ENCODE data around the gene WDPCP. TPM values are rescaled to one million over a fixed set of nuclear protein-coding genes. Genes with fewer than 3 reads are reported as not detected.

The WDPCP gene
- total RNA-seq, 3 donors from 2014 or later (not counting 1 experiment from before 2014, with no cell fraction given): 22.0 to 23.7 (median 22.9) TPM

DNA sequence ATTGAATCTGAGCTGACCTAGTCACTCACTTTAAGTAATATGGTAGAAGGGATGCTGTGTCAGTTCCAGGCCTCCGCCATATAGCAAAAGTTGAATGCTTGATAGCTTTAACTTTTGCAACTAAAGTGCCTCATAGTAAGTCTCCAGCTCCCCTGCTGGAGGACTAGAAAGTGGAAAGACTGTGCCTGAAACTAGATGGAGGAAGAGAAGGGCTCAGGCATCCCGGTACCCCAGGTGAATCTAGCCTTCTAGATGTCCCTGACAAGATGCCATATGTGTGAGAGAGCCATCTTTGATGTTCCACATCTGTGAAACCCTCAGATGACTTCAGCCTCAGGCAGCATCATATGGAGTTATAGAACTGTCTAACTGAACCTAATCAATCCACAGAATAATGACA is 516.6 kb downstream of the WDPCP start:
- no peak overlapping the region for H3K4me3 Mint-ChIP-seq
- no peak for ATAC-seq
- 81% methylated on average over 2 of the region's 2 CpGs for WGBS (ENCODE audit: insufficient coverage)
- intact Hi-C loops (cut with micrococcal nuclease): no loop called here
- no peak overlapping the region for H3K27ac Mint-ChIP-seq
- no peaks in the 10 kb centered on the region for H3K36me3 Mint-ChIP-seq
- H3K4me1 Mint-ChIP-seq: no peaks in the 10 kb centered on the region
- Histone ChIP-seq H3K4me1 (ENCODE audit: control insufficient read depth, insufficient read depth, low read length) (no peaks in the 10 kb centered on the region), H3K4me3 (ENCODE audit: low read length) (no peak overlapping the region), H3K9me3 (ENCODE audit: control insufficient read depth, insufficient read depth, low read length) (no peaks in the 10 kb centered on the region), H3K27me3 (ENCODE audit: control insufficient read depth, insufficient read depth, low read length) (peaks cover 6% of the 10 kb centered on the region), H3K36me3 (ENCODE audit: control insufficient read depth, insufficient read depth, low read length) (no peaks in the 10 kb centered on the region), H3K27ac (ENCODE audit: low read length) (no peak overlapping the region)
- TF ChIP-seq, protein P1, sequence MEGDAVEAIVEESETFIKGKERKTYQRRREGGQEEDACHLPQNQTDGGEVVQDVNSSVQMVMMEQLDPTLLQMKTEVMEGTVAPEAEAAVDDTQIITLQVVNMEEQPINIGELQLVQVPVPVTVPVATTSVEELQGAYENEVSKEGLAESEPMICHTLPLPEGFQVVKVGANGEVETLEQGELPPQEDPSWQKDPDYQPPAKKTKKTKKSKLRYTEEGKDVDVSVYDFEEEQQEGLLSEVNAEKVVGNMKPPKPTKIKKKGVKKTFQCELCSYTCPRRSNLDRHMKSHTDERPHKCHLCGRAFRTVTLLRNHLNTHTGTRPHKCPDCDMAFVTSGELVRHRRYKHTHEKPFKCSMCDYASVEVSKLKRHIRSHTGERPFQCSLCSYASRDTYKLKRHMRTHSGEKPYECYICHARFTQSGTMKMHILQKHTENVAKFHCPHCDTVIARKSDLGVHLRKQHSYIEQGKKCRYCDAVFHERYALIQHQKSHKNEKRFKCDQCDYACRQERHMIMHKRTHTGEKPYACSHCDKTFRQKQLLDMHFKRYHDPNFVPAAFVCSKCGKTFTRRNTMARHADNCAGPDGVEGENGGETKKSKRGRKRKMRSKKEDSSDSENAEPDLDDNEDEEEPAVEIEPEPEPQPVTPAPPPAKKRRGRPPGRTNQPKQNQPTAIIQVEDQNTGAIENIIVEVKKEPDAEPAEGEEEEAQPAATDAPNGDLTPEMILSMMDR (IDR thresholded peaks at IDR 0.05): no peak
- peaks cover 9 to 22% of the 10 kb centered on the region in 2 donors for H3K27me3 Mint-ChIP-seq (ENCODE audit: low read depth in 2 of 2)
- no peaks in the 10 kb centered on the region for H3K9me3 Mint-ChIP-seq
- no peak for DNase-seq

Other genes starting within 250 kb of the WDPCP start
- 10 to 100 TPM; 62.0 to 85.3 (median 71.3) TPM for gene MDH1, start 486 bp upstream of the WDPCP start, total RNA-seq